Nephron progenitor cell (in vitro differentiated cells): ENCODE measurements around the gene TBC1D22A.
A peak's percentile ranks its signal among the peaks of the same experiment; 100 is the strongest.
"Not testable (repeated sequence)": the region's sequence is repeated elsewhere in the genome, so short reads cannot be mapped to it uniquely, and the experiment has no call there.

ENCODE experiments used
- DNase-seq: peaks from one replicate; pipeline ENCODE4 v3.0.0; 2021
- H3K27ac Mint-ChIP-seq: 2 replicates; pipeline ENCODE4 v1.8.0; 2021; ENCODE audit warnings: mild to moderate bottlenecking, moderate library complexity, mixed read lengths
- H3K27me3 Mint-ChIP-seq: 2 replicates; pipeline ENCODE4 v1.8.0; 2021; ENCODE audit warnings: mild to moderate bottlenecking, low read depth, mixed read lengths; ENCODE audit not compliant: poor library complexity
- H3K36me3 Mint-ChIP-seq: 2 replicates; pipeline ENCODE4 v1.8.0; 2021; ENCODE audit warnings: low read depth, mixed read lengths
- H3K4me1 Mint-ChIP-seq: 2 replicates; pipeline ENCODE4 v1.8.0; 2021; ENCODE audit warnings: mixed read lengths
- H3K4me3 Mint-ChIP-seq: 2 replicates; pipeline ENCODE4 v1.8.0; 2021; ENCODE audit warnings: mild to moderate bottlenecking, moderate library complexity, mixed read lengths
- H3K9me3 Mint-ChIP-seq: 2 replicates; pipeline ENCODE4 v1.8.0; 2021; ENCODE audit warnings: mild to moderate bottlenecking, moderate library complexity, mixed read lengths
- TF ChIP-seq, protein P1 (sequence below): fragments of 200-600 bp; sonication (generic); IDR thresholded peaks from 2 replicates; pipeline ENCODE4 v1.5.0; 2021; ENCODE audit warnings: antibody characterized with exemption

TBC1D22A gene

DNA sequence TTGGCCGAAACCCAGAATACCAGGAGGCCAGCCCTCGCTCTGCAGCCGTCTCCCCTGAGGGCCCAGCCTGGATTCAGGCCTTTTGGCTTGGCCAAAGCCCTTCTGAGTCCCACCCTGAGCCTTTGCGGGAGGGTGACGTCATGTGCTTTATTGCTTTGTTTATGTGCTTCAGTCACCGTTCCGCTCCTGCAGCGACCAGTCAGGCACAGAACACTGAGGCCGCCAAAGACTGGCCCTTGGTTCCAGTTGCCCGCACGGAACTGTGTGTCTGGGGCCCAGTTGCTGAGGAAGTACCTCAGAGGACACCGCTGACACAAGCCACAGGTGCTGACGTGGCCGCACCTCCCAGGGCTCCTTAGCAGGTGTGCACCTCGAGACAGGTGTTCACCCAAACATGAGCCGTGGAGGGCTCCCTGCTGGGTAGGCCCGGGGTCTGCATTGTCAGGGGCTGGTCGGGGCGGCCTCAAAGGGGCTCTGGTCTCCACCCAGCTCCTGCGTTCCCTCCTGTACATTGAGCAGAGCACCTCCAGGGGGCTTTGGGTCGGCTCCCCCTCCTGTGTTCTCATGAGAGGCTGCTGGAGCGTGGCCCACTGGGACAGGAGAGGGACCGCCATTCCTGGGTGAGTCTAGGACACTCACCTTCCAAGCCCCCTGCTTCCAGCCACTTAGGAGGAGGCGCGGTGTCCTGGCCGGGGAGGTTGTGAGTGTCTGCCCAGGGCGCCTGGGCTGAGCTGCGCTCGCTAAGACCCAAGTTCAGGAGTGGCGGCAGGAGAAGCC lies 376.8 kb downstream of the TBC1D22A start:
- Mint-ChIP-seq H3K27ac (peak overlapping the region; percentile 80), H3K4me1 (peaks cover 16% of the 10 kb centered on the region), H3K9me3 (no peaks in the 10 kb centered on the region), H3K36me3 (no peaks in the 10 kb centered on the region), H3K4me3 (no peak overlapping the region), H3K27me3 (peaks cover 4% of the 10 kb centered on the region)
- TF ChIP-seq, protein P1, sequence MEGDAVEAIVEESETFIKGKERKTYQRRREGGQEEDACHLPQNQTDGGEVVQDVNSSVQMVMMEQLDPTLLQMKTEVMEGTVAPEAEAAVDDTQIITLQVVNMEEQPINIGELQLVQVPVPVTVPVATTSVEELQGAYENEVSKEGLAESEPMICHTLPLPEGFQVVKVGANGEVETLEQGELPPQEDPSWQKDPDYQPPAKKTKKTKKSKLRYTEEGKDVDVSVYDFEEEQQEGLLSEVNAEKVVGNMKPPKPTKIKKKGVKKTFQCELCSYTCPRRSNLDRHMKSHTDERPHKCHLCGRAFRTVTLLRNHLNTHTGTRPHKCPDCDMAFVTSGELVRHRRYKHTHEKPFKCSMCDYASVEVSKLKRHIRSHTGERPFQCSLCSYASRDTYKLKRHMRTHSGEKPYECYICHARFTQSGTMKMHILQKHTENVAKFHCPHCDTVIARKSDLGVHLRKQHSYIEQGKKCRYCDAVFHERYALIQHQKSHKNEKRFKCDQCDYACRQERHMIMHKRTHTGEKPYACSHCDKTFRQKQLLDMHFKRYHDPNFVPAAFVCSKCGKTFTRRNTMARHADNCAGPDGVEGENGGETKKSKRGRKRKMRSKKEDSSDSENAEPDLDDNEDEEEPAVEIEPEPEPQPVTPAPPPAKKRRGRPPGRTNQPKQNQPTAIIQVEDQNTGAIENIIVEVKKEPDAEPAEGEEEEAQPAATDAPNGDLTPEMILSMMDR = no peak
- DNase-seq = peak; percentile 53

DNA sequence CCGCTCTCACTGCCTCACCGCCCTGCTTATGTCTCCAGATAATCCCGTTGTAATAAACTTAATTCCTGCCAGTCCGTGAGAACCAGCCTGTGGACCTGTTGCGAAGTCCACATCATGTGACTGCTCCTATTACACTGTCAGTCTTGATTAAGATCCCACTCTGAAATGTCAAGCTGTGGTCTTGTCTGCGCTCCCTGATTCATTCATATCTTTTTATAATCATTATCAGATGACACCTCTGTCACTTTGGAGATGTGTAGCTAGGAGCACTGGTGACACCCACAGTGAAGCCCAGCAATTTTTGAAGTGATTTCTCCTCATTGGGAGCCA lies 377.3 kb downstream of the TBC1D22A start:
- peaks cover 4% of the 10 kb centered on the region for H3K27me3 Mint-ChIP-seq
- no peak for DNase-seq
- peaks cover 16% of the 10 kb centered on the region for H3K4me1 Mint-ChIP-seq
- no peaks in the 10 kb centered on the region for H3K36me3 Mint-ChIP-seq
- H3K4me3 Mint-ChIP-seq = no peak overlapping the region
- TF ChIP-seq, protein P1 = no peak
- peak overlapping the region; percentile 39 for H3K27ac Mint-ChIP-seq
- no peaks in the 10 kb centered on the region for H3K9me3 Mint-ChIP-seq

DNA sequence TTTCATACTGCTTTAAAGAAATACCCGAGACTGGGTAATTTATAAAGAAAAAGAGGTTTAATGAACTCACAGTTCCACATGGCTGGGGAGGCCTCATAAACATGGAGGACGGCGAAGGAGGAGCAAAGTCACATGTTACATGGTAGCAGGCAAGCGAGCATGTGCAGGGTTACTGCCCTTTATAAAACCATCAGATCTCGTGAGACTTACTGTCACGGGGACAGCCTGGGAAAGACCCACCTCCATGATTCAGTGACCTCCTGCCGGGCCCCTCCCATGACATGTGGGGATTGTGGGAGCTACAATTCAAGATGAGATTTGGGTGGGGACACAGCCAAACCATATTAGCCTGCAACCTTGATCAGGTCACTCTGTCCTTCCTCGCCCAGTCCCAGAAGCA lies 378.5 kb downstream of the TBC1D22A start:
- DNase-seq, H3K27ac Mint-ChIP-seq, H3K27me3 Mint-ChIP-seq, H3K4me3 Mint-ChIP-seq, H3K9me3 Mint-ChIP-seq, H3K36me3 Mint-ChIP-seq: not testable (repeated sequence)
- peaks cover 17% of the 10 kb centered on the region for H3K4me1 Mint-ChIP-seq

DNA sequence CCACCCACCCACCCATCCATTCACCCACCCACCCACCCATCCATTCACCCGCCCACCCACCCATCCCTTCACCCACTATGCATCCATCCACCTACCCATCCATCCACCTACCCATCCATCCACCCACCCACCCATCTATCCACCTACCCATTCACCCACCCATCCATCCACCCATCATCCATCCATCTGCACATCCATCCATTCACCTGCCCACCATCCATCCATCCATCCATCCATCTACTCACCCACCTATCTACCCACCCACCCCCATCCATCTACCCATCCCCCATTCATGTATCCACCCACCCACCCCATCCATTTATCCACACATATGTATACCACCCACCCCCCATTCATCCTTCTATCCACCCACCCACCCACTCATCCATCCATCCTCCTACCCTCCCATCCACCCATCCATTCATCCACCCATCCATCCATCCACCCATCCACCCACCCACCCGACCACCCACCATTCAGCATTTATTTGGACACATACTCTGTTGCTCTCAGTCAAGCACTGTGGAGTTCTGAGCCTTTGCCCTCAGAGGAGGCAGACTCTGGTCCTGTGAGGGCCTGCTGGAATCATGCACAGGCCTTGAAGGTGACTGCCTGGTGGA lies 380.1 kb downstream of the TBC1D22A start:
- H3K4me3 Mint-ChIP-seq = no peak overlapping the region
- no peaks in the 10 kb centered on the region for H3K9me3 Mint-ChIP-seq
- peaks cover 3% of the 10 kb centered on the region for H3K27me3 Mint-ChIP-seq
- H3K4me1 Mint-ChIP-seq = peaks cover 25% of the 10 kb centered on the region
- DNase-seq = no peak
- no peak overlapping the region for H3K27ac Mint-ChIP-seq
- no peaks in the 10 kb centered on the region for H3K36me3 Mint-ChIP-seq
- TF ChIP-seq, protein P1 = no peak

DNA sequence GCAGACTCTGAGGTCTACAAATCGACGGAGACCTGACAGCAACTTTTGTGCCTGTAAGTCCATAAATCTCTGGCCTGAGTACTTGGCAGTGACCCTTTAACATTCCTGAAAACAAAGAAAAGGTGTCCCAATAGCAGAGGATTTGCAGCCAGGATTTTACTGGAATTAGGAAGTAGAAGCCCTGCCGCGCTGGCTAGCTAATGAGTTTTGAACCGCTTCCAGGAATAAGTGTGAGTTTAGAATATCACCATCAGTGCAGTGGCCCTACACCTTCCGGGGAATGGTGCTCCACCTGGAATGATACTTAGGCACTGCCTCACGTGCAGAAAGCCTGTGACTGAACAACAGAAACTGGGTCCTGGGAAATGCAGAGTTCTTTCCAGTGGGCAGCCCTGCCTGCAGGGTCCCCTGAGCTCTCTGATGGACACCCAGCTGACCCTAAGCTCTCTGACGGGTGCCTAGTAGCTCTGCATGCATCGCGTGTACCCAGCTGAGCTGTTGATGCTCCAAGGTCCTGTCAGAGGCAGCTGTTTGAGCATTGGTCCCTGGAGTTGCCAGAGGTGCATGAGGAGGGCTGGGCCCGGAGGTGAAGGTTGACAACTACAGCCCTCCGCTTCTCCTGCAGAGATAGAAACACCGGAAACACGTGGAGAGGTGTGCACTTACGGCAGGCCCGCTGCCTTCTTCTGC lies 380.9 kb downstream of the TBC1D22A start:
- Mint-ChIP-seq H3K27me3 (peaks cover 3% of the 10 kb centered on the region), H3K4me3 (no peak overlapping the region), H3K9me3 (no peaks in the 10 kb centered on the region), H3K4me1 (peaks cover 24% of the 10 kb centered on the region), H3K36me3 (no peaks in the 10 kb centered on the region), H3K27ac (no peak overlapping the region)
- DNase-seq = no peak
- TF ChIP-seq, protein P1 = no peak

DNA sequence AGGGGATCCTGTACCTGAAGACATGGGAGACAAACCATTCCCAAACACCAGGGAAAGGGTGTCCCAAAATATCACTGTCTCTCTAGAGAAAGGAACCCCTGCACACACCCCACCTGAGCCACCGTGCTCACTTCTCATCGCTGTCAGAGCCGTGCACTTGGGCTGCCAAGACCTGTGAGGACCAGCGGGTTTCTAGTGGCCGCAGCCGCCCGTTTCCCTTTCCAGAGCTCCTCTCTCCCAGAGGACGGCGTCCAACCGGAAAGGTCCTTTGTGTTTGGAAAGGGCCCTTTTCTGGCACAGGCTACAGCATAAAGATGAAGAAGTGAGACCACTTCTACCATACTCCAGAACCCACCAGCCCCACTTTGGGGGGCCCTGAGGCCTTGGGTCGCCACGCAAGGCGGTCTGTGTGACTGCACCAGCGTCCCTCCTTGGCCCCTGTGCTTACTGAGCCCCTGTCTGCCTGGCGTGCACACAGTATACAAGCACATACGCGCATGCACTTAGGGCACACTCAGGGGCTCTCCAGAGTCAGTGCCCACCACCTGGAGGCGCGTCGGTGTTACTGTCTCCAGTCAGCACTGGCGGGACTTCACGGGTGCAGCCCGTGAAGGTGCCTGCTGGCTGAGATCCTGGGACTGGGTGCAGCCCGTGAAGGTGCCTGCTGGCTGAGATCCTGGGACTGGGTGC lies 381.8 kb downstream of the TBC1D22A start:
- peaks cover 22% of the 10 kb centered on the region for H3K4me1 Mint-ChIP-seq
- H3K27me3 Mint-ChIP-seq = peaks cover 3% of the 10 kb centered on the region
- no peak overlapping the region for H3K4me3 Mint-ChIP-seq
- TF ChIP-seq, protein P1 = no peak
- no peak overlapping the region for H3K27ac Mint-ChIP-seq
- no peak for DNase-seq
- no peaks in the 10 kb centered on the region for H3K9me3 Mint-ChIP-seq
- H3K36me3 Mint-ChIP-seq = no peaks in the 10 kb centered on the region
